ENCODE data around the gene SH3PXD2B. TPM values are rescaled to one million over a fixed set of nuclear protein-coding genes. Genes with fewer than 3 reads are reported as not detected.

The SH3PXD2B gene
- total and polyA plus RNA-seq, 10 of the 15 experiments (the other 5 are each of a cell fraction or from before 2014, with no cell fraction given): 0.05 to 1.6 (median 0.57) TPM

DNA sequence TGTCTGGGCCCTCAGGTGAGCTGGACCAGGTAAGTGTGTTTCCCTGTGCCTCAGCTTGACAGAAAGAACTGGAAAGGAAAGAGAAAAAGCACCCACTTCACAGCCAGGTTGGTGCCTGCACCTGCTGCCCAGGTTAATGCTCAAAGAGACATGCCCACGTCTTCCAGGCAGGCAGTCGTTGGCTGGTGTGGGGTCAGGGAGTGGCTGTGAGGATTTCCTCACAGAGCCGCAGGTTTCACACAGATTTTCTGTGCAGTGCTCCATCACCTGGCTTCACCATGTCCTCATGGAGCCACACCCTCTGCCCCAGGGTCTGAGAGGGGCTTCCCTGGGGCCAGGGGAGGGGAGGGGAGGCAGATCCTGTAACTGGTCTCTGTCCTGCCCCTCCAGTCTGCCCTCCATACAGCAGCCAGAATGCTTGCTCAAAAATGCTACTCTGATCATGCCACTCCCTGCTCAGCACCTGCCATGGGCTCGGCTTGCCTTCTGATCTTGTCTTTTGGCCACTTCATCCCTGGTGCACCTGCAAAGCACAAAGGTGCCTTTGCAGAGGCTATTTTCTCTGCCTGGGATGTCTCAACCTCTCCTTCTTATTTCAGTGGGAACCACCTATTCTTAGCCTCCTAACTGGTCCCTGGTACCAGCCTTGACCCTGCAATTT lies 88.2 kb downstream of the SH3PXD2B start (continued):
- no peak for TF ChIP-seq CREB1 (IDR thresholded peaks at IDR 0.05; ENCODE audit: low read depth)

GRCh38 chr5:172364773-172365172 lies 89.6 kb downstream of the SH3PXD2B start:
- POLR2A ChIA-PET: interaction anchor here (0.5 to 1.4 kb wide), 3 partner anchors 45 to 724 kb away, joined by 3 to 5 read pairs (median 4); no protein-coding TSS in a partner anchor
- H3K9me3 ChIP-seq (replicated peaks; ENCODE audit: control insufficient read depth, insufficient read depth, low read length): no peaks in the 10 kb centered on the region; the same call in 2 of the 3 replicates
- intact Hi-C loops (cut with micrococcal nuclease; ENCODE audit: unreplicated experiment): loop anchor here (5.0 kb wide), 1 partner anchor 42 kb away; no protein-coding TSS in a partner anchor
- peak overlapping the region; percentile 23 for H2AFZ ChIP-seq (ENCODE audit: control insufficient read depth, low read depth, low read length)
- no peaks in the 10 kb centered on the region for H3K36me3 ChIP-seq (ENCODE audit: control insufficient read depth in 2 of 2, insufficient read depth in 2 of 2, low read length in 1 of 2)
- TF ChIP-seq, protein P1, sequence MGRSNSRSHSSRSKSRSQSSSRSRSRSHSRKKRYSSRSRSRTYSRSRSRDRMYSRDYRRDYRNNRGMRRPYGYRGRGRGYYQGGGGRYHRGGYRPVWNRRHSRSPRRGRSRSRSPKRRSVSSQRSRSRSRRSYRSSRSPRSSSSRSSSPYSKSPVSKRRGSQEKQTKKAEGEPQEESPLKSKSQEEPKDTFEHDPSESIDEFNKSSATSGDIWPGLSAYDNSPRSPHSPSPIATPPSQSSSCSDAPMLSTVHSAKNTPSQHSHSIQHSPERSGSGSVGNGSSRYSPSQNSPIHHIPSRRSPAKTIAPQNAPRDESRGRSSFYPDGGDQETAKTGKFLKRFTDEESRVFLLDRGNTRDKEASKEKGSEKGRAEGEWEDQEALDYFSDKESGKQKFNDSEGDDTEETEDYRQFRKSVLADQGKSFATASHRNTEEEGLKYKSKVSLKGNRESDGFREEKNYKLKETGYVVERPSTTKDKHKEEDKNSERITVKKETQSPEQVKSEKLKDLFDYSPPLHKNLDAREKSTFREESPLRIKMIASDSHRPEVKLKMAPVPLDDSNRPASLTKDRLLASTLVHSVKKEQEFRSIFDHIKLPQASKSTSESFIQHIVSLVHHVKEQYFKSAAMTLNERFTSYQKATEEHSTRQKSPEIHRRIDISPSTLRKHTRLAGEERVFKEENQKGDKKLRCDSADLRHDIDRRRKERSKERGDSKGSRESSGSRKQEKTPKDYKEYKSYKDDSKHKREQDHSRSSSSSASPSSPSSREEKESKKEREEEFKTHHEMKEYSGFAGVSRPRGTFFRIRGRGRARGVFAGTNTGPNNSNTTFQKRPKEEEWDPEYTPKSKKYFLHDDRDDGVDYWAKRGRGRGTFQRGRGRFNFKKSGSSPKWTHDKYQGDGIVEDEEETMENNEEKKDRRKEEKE (IDR thresholded peaks at IDR 0.05): no peak
- TF ChIP-seq SPI1 (IDR thresholded peaks at IDR 0.05; ENCODE audit: borderline replicate concordance, insufficient read depth, low read depth, low read length) (no peak), POU2F2 (IDR thresholded peaks at IDR 0.05; ENCODE audit: borderline replicate concordance, low read depth, low read length) (no peak), HDAC2 (IDR thresholded peaks at IDR 0.05) (no peak), TCF3 (IDR thresholded peaks at IDR 0.05; ENCODE audit: borderline replicate concordance, insufficient read depth, low read depth, low read length) (no peak)
- TF ChIP-seq, protein P2, sequence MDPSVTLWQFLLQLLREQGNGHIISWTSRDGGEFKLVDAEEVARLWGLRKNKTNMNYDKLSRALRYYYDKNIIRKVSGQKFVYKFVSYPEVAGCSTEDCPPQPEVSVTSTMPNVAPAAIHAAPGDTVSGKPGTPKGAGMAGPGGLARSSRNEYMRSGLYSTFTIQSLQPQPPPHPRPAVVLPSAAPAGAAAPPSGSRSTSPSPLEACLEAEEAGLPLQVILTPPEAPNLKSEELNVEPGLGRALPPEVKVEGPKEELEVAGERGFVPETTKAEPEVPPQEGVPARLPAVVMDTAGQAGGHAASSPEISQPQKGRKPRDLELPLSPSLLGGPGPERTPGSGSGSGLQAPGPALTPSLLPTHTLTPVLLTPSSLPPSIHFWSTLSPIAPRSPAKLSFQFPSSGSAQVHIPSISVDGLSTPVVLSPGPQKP (IDR thresholded peaks at IDR 0.05; ENCODE audit: low read depth, low read length): no peak
- H3K4me3 ChIP-seq: no peak overlapping the region
- 0 out of 2 replicates have a peak overlapping the region, but pooled peaks have one; percentile 10 for H3K27ac ChIP-seq (ENCODE audit: control insufficient read depth, insufficient read depth)
- in situ Hi-C loops (cut with MboI): no loop called here
- RAD21 ChIA-PET (ENCODE audit: unreplicated experiment): no interaction called here
- no peaks in the 10 kb centered on the region for H3K79me2 ChIP-seq (ENCODE audit: control insufficient read depth, insufficient read depth, low read length)
- ATAC-seq (peak; percentile 60), FAIRE-seq (no peak), DNase-seq (ENCODE audit: low read depth, low spot score) (no peak)
- CTCF ChIA-PET: interaction anchor here (1.0 to 1.5 kb wide), 2 partner anchors 15 to 31 kb away, joined by 3 to 4 read pairs; no protein-coding TSS in a partner anchor
- no peaks in the 10 kb centered on the region for H3K27me3 ChIP-seq (replicated peaks in 1 of 2; ENCODE audit: control insufficient read depth in 2 of 2, insufficient read depth in 2 of 2, low read length in 1 of 2)
- H3K4me1 ChIP-seq (ENCODE audit: control insufficient read depth, insufficient read depth, low read length): peaks cover 26% of the 10 kb centered on the region
- no peaks in the 10 kb centered on the region for H4K20me1 ChIP-seq (ENCODE audit: control insufficient read depth, insufficient read depth)
- H3K4me2 ChIP-seq (ENCODE audit: control insufficient read depth, insufficient read depth): peak overlapping the region; percentile 47
- BruUV-seq (replicated peaks): no TSS peak
- SMC1A ChIA-PET (ENCODE audit: uncharacterized antibody, unreplicated experiment): no interaction called here
- H3K9ac ChIP-seq (ENCODE audit: control insufficient read depth, insufficient read depth, low read length): no peak overlapping the region
- 41% methylated on average over 2 of the region's 2 CpGs for WGBS (ENCODE audit: insufficient coverage, insufficient replicate concordance, low lambda C conversion rate, missing lambda C conversion rate)

Measured in GM12878 (cell line).